IPS DF 6.9 (cell line): Measurements from ENCODE around the gene F12.

ENCODE experiments used
- DNase-seq: peaks from one replicate; pipeline ENCODE4 v3.0.0-alpha.2; 2013; ENCODE audit warnings: low read depth, low spot score
- H3K27ac ChIP-seq: one replicate; pipeline ENCODE4 v1.5.1; 2013; ENCODE audit warnings: low read length, control low read depth
- H3K27me3 ChIP-seq: 2 replicates; pipeline ENCODE4 v1.6.1; 2013; ENCODE audit warnings: mild to moderate bottlenecking, low read length; ENCODE audit not compliant: control insufficient read depth, insufficient read depth
- H3K36me3 ChIP-seq: 2 replicates; pipeline ENCODE4 v1.6.1; 2013; ENCODE audit warnings: low read length; ENCODE audit not compliant: control insufficient read depth, insufficient read depth
- H3K4me1 ChIP-seq: 2 replicates; pipeline ENCODE4 v1.6.1; 2013; ENCODE audit warnings: low read length; ENCODE audit not compliant: control insufficient read depth, insufficient read depth
- H3K4me3 ChIP-seq: 2 replicates; pipeline ENCODE4 v1.5.1; 2013; ENCODE audit warnings: mild to moderate bottlenecking, low read length
- H3K9me3 ChIP-seq: 2 replicates; pipeline ENCODE4 v1.6.1; 2013; ENCODE audit warnings: low read length, inconsistent platforms; ENCODE audit not compliant: control insufficient read depth, insufficient read depth
- WGBS: extraction: QIAGEN DNeasy Blood & Tissue Kit; methylation state at CpG from one replicate; pipeline ENCODE4 v1.1.7; 2013; ENCODE audit warnings: mixed read lengths, missing lambda C conversion rate; ENCODE audit not compliant: insufficient read length, insufficient coverage; 5-methylcytosine and 5-hydroxymethylcytosine counted together

The F12 gene

GRCh38 chr5:177445917-177446199, 36.5 kb upstream of the F12 start:
- 0 out of 2 replicates have a peak, but pooled peaks cover 1% of the 10 kb centered on the region for H3K27me3 ChIP-seq
- no peak overlapping the region for H3K4me3 ChIP-seq

DNA sequence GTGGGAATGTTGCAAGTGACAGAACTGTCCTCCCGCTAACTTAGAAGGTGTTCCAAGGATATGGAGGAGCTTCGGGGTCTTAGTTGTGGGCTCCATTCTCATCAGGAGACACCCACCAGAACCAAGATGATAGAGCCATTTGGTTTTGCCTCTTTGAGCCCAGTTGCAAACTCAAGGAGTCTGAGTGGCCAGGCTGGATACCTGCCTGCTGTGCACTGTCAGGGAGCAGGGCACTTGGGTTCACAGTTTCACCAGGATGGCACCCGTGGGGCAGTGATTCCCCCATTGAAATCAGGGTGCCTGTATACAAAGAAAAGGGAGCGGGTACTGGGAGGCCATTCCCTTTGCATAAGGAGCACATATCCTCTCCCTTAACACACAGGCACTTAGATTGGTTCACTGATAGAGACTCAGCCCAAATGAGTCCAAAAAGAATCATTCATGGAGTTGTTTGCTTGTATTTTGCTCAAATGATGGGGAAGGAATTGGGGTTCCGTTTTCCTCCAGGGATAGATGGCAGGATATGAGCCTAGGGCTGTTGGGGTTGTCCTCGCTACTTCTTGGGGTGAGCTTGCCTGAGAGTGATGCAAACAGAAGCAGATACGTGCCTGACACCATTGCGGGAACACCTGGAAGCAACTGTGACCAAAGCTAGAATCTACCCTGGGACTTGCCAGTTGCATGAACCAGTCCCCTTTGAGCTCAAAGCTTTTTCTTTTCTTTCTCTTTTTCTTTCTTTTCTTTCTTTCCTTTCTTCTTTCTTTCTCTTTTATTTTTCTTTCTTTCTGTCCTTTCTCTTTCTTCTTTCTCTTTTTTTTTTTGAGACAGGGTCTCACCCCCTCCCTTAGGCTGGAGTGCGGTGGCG, 35.9 kb upstream of the F12 start:
- peaks cover 4% of the 10 kb centered on the region; the same call in 1 of the 2 replicates for H3K4me1 ChIP-seq
- no CpG with 5 or more reads among the region's 10 CpGs for WGBS
- 0 out of 2 replicates have a peak, but pooled peaks cover 1% of the 10 kb centered on the region for H3K27me3 ChIP-seq
- H3K9me3 ChIP-seq: no peaks in the 10 kb centered on the region
- no peak overlapping the region for H3K27ac ChIP-seq
- DNase-seq: no peak
- no peak overlapping the region for H3K4me3 ChIP-seq
- peaks cover 4% of the 10 kb centered on the region; the same call in 1 of the 2 replicates for H3K36me3 ChIP-seq

More at GRCh38 chr5:177445917-177446199, 36.5 kb upstream of the F12 start:
- H3K27ac ChIP-seq: no peak overlapping the region
- peaks cover 3% of the 10 kb centered on the region; the same call in 1 of the 2 replicates for H3K4me1 ChIP-seq
- WGBS: no CpG with 5 or more reads among the region's 8 CpGs
- no peaks in the 10 kb centered on the region for H3K9me3 ChIP-seq
- no peak for DNase-seq
- H3K36me3 ChIP-seq: peaks cover 4% of the 10 kb centered on the region; the same call in 1 of the 2 replicates

- no peak for DNase-seq
- 0 out of 2 replicates have a peak, but pooled peaks cover 1% of the 10 kb centered on the region for H3K27me3 ChIP-seq
- no peak overlapping the region for H3K27ac ChIP-seq
- peaks cover 5% of the 10 kb centered on the region; the same call in 1 of the 2 replicates for H3K4me1 ChIP-seq
- H3K9me3 ChIP-seq: no peaks in the 10 kb centered on the region
- H3K36me3 ChIP-seq: peaks cover 4% of the 10 kb centered on the region; the same call in 1 of the 2 replicates
- H3K4me3 ChIP-seq: no peak overlapping the region
- no CpG with 5 or more reads among the region's 7 CpGs for WGBS
These were observed 35.0 kb upstream of the F12 start for GRCh38 chr5:177444106-177445051.

- Histone ChIP-seq H3K27ac (no peak overlapping the region), H3K27me3 (0 out of 2 replicates have a peak, but pooled peaks cover 1% of the 10 kb centered on the region), H3K4me1 (peaks cover 5% of the 10 kb centered on the region; the same call in 1 of the 2 replicates), H3K9me3 (no peaks in the 10 kb centered on the region), H3K4me3 (no peak overlapping the region), H3K36me3 (peaks cover 4% of the 10 kb centered on the region; the same call in 1 of the 2 replicates)
- WGBS: no CpG with 5 or more reads among the region's 15 CpGs
- DNase-seq: no peak
These were observed 34.0 kb upstream of the F12 start for GRCh38 chr5:177443144-177443983.

DNA sequence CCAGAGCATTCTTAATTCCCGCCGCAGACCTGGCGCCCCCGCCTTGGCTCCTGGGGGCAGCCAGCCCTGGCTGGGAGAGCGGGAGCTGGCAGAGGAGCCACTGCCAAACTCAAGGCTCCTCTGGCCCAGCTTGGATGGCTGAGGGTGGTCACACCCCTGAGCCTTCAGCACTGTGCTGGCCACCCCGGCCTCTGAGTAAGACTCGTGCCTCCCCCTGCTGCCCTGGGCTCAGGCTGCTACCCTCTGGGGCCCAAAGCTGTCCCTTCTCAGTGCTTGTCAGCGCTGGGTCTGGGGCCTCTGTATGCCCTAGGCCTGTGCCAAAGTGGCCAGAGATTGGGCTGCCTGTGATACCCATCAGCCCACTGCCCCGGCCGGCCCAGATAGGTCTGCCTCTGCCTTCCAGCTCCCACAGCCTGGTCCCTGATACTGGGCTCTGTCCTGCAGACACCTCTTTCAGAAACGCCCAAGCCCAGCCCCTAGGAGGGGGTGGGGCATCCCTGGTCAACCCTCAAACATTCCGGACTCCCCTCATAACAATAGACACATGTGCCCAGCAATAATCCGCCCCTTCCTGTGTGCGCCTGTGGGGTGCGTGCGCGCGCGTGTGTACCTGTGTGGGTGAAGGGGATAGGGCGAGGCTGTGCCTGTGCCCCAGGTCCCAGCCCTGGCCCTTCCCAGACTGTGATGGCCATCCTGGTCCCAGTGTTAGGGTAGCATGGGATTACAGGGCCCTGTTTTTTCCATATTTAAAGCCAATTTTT, 32.9 kb upstream of the F12 start:
- no CpG with 5 or more reads among the region's 20 CpGs for WGBS
- DNase-seq: no peak
- Histone ChIP-seq H3K36me3 (peaks cover 4% of the 10 kb centered on the region; the same call in 1 of the 2 replicates), H3K9me3 (no peaks in the 10 kb centered on the region), H3K4me3 (no peak overlapping the region), H3K4me1 (0 out of 2 replicates have a peak, but pooled peaks cover 2% of the 10 kb centered on the region), H3K27me3 (0 out of 2 replicates have a peak, but pooled peaks cover 1% of the 10 kb centered on the region), H3K27ac (no peak overlapping the region)

DNA sequence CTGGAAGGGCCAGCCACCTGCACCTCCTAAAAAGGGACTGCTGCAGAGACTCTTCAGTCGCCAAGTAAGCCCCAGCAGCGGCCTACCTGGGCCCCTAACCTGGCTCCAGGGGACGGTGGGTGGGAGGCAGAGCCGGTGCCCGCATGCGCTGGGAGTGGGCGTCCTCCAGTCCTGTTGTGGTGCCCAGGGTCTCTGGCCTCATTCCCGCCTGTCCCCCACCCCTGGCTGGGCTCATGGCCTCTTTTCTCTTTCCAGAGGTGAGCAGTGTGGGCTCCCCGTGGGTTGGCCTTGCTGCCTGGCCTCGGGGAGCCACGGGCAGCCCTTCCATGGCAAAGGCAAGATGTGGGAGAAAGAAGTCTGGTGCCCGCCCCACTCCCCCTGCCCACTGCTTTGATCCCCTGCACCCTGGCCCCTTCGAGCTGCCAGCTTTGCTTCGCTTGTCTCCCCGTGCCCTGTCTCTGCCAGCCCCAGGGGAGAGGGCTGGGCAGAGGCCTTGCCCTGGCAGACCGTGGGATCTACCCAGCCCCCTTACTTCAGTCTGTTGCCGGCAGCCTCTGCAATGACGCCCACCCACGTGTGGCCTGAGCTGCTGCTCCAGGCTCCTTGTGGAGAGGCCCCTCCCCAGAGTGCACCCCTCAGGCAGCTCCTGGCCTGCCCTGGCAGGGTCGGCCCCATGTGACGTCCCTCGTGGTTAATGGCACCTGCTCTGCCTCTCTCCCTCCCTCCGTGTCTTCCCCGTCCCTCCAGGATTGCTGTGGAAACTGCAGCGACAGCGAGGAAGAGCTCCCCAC, 31.8 kb upstream of the F12 start:
- H3K9me3 ChIP-seq: no peaks in the 10 kb centered on the region
- H3K4me3 ChIP-seq: no peak overlapping the region; the same call in 1 of the 2 replicates
- H3K27ac ChIP-seq: no peak overlapping the region
- H3K4me1 ChIP-seq: 0 out of 2 replicates have a peak, but pooled peaks cover 2% of the 10 kb centered on the region
- no peak for DNase-seq
- H3K27me3 ChIP-seq: 0 out of 2 replicates have a peak, but pooled peaks cover 1% of the 10 kb centered on the region
- WGBS: no CpG with 5 or more reads among the region's 26 CpGs
- H3K36me3 ChIP-seq: peaks cover 9% of the 10 kb centered on the region; the same call in 1 of the 2 replicates

DNA sequence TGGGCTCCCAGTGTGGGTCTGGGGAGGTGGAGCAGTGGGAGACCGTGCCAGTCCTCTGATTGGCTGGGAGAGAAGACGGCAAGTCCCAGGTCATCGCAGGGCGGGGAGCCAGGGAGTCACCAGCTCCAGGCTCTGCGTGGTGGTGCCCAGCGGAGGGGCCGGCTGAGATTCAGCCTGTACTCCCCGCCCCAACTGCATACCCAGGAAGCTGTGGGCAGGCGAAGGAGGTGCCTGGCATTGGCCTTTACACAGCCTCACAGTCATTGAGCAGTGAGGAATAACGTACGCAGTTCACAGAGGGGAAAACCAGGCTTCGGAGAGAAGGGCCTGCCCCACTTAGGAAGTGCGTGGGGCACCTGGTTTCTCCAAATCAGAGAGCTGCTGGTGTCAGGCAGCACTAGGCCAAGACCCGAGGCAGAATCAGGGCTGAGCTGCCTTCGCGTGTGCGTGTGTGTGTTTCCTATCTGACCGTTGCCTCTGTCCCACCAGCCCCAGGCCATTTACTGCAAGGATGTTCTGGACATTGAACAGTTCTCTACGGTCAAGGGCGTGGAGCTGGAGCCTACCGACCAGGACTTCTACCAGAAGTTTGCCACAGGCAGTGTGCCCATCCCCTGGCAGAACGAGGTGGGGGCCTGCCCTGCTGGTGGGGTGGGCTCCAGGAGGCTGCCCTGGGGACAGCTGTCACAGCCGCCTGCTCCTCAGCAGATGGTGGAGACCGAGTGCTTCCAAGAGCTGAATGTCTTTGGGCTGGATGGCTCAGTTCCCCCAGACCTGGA, 31.0 kb upstream of the F12 start:
- Histone ChIP-seq H3K27me3 (0 out of 2 replicates have a peak, but pooled peaks cover 1% of the 10 kb centered on the region), H3K27ac (no peak overlapping the region), H3K36me3 (peaks cover 13% of the 10 kb centered on the region; the same call in 1 of the 2 replicates), H3K4me1 (0 out of 2 replicates have a peak, but pooled peaks cover 2% of the 10 kb centered on the region), H3K9me3 (no peaks in the 10 kb centered on the region), H3K4me3 (no peak overlapping the region)
- no peak for DNase-seq
- WGBS: no CpG with 5 or more reads among the region's 24 CpGs

- Histone ChIP-seq H3K27me3 (no peaks in the 10 kb centered on the region), H3K9me3 (no peaks in the 10 kb centered on the region), H3K4me3 (no peak overlapping the region), H3K27ac (no peak overlapping the region), H3K36me3 (peaks cover 21% of the 10 kb centered on the region; the same call in 1 of the 2 replicates), H3K4me1 (0 out of 2 replicates have a peak, but pooled peaks cover 2% of the 10 kb centered on the region)
- WGBS: no CpG with 5 or more reads among the region's 4 CpGs
- no peak for DNase-seq
These were observed 30.2 kb upstream of the F12 start for GRCh38 chr5:177439518-177440053.
